22Rv1 (cell line): Measurements from ENCODE around the gene WDR70.

Experiments used
- CTCF ChIP-seq: fragments of 450-650 bp; IDR thresholded peaks from 2 replicates; pipeline ENCODE4 v1.5.1; 2017; ENCODE audit warnings: mild to moderate bottlenecking
- ZFX ChIP-seq: fragments of 450-650 bp; IDR thresholded peaks from 2 replicates; pipeline ENCODE4 v1.6.1; 2017; ENCODE audit warnings: antibody characterized with exemption, borderline replicate concordance

- TF ChIP-seq ZFX (no peak), CTCF (no peak)
Measured at GRCh38 chr5:37740331-37741066, 361.4 kb downstream of the WDR70 start.
